HG02970 (cell line): Measurements from ENCODE around the gene MECR.

Experiments
- ATAC-seq: cut with Tn5 transposase; IDR thresholded peaks from one replicate; pipeline ENCODE4 v1.9.1; 2021; ENCODE audit warnings: mild to moderate bottlenecking, moderate library complexity, moderate number of reproducible peaks; ENCODE audit not compliant: unreplicated experiment, low FRiP score

Gene MECR

DNA sequence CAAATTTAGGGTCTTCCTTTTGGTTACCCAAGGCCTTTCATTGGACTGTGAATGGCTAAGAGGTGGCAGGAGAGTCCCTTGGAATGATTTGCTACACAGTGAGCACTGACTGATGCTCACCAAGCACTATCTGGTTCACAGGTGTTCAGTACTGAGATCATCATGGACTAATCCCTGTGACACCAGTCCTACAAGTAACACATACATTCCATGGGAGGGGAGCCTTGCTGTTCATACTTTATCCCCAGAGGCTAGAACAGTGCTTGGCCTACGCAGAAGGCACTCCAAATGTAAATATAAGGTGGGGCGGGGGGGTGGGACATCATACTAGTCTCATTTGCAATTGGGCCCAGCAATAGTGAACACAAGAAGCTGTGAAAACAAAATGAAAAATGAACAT is 86.6 kb downstream of the MECR start:
- ATAC-seq = no peak

DNA sequence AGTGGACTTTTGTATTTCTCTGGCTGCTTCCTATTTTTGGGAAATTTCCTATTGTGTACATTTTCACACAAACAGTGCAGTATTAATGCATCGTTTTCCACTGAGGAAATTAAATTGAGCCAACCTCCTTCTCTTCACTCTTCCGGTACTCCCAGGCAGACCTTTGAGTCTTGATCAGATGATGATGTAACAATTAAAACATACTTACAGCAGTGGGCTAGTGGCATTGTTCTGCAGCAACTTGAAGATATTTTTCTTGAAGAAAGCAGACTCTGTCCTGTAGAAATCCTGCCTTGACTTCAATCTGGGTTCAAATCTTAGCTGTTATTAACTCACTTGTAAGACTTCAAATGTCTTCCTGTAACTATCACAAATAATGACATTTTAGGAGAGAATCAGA is 88.0 kb downstream of the MECR start:
- no peak for ATAC-seq
